ENCODE measurements around the gene FARSB.

DNA sequence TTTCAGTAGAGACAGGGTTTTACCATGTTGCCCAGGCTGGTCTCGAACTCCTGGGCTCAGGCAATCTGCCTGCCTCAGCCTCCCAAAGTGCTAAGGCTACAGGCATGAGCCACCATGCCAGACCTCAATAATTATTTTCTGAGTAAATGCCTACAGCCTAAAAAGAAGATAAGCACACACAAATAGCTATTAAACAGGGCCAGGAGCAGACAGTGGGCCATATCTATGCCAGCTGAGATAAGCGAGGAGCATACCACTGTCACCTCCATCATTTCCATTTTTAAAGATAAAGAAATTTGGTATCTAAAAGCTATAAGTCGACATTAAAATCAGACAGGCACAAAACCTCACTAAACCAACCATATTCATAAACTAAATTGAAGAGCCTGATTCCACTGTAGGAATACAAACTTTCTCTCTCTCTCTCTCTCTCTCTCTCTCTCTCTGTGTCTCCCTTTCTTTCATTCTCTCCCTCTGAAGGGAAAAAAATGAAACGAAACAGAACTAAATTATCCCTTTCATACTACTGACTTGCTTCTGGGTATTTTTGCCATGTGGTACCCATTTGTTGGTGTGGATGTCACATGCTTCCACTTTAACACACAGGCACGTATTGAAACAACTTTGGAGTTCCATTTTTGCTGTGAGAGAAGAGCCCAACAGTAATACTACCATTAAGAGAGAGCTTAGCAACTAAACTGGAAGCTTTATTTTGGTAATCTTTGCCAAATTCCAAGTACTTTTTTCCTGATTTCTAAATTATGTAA lies 51.0 kb downstream of the FARSB start:
- TF ChIP-seq EZH2phosphoT487 (IDR thresholded peaks at IDR 0.05; ENCODE audit: insufficient read depth, low read depth) = no peak
- TF ChIP-seq EZH2 (IDR thresholded peaks at IDR 0.05; ENCODE audit: insufficient read depth, poor library complexity, severe bottlenecking) = no peak
